HG02884 (cell line): ENCODE results near the gene BTG2.

Experiments used
- ATAC-seq: cut with Tn5 transposase; IDR thresholded peaks from one replicate; pipeline ENCODE4 v1.9.1; 2021; ENCODE audit warnings: mild to moderate bottlenecking, moderate library complexity; ENCODE audit not compliant: unreplicated experiment

Gene BTG2

DNA sequence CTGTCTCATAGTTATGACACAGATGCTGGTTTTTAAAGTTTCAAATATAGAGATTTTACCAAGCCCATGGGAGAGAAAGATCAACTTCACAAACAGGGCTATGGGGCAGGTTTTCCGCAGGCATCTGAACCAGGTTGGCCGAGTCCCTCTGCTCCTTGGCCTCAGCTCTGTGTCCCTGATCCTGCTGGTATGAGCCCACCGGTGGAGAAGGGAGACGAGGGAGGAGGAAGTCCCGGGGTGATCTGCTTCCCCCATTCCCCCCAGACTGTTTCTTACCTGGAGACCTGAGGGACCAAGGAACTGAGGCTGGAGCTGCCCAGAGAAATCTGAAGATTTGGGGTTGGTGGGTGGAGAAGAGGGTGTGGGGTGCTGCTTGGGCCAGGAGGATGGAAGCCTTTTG, 28.9 kb upstream of the BTG2 start:
- no peak for ATAC-seq

DNA sequence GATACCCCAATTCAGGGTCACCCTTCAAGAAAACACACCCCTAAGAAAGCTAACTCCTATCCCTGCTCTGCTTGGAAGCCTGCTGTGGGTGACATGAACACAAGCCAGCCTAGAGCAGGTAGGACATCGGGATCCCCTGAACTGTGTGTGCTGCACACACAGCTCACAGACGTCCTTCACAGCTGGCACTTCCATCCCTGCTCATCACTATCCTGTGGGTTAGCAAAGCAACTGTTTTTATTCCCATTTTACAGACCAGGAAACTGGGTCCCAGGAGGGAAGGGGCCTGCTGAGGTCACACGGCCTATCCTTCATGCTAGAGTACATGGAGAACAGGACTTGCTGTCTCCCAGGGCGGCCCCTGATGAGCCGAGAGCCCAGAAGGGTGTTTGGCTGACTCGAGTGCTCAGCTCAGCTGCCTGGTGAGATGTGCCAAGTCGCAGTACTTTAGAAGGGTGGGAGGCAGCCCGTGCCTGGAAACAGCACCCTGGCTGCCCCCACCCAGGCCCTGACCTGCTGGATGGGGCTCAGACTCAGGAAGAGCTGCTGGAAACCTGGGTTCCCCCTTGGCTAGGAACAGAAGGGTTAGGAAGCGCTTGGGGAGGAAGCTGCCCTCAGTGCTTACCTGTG, 28.3 kb upstream of the BTG2 start:
- ATAC-seq: no peak

DNA sequence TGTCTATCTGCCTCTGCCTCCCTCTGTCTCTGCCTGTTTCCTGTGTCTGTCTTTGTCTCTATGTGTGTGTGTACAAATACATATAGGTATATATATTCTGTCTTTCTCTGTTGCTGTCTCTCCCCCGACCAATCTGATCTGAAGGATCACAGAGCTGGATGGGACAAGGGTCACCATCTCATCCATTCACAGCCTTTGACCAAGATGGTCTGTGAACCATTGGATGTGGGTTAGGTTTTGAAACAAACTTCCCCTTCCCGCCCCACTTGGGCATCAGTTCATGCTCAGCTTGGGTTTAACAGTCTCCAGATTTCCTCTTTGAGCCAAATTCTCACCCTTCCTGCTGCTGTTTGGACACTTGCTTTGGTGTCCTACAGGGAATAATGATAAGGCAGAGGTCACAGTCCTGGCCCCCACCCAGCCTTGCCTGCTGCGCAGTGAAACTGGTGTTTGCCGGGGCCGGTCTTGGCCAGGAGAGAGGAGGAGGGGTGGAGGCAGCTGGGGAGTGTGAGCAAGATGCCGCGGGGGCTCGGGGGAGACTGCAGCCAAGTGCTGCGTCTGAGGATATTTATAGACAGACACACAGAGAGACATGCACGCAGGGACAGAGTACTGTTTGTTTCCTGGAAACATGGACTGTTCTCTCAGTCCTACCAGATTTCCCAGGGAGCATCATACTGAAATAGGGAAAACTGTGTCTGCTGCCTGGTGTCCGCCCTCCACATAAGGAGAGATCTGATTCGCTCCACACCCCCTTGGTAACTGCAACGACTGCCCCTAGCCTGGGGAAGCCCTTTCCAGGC, 27.0 kb upstream of the BTG2 start:
- ATAC-seq: no peak

DNA sequence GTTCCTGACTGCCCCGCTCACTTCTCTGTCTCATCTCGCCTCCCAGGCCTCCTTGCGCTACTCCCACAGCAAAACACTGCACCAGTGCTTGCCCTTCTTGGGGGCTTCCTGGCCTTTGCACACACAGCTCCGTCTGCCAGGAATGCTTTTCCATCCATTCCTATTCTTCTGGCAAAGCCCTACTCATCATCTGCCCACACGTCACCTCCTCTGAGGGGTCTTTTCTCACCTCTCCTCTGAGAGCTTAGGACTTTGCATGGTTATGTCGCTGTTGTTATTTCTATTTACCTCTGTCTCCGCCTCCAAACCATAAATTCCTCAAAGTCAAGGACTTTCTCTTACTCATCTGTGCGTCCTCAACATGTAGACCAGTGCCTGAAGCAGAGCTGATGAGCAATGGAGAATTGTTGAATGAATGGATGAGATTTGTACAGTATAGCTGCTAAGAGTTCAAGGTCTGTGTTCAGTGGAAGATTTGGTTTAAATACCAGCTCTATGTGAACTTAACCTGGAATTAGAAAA, 26.4 kb upstream of the BTG2 start:
- ATAC-seq: no peak

DNA sequence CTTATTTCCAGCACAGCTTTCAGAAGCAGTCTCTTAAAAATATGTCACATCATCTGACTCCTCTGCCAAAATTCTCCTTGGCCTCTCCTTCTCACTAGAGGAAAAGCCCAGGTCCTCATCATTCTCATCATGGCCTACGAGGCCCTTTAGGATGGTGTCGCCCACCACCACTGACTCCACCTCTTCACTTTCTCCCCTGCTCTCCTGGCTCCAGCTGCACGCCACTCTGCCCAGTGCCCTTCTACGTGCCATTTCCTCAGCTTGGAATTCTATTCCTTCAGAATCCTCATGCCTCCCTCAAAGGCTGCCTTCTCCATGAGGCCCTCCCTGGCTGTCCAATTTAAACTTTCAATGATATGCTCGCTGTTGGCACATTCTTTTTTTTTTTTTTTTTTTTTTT, 25.3 kb upstream of the BTG2 start:
- ATAC-seq: no peak

DNA sequence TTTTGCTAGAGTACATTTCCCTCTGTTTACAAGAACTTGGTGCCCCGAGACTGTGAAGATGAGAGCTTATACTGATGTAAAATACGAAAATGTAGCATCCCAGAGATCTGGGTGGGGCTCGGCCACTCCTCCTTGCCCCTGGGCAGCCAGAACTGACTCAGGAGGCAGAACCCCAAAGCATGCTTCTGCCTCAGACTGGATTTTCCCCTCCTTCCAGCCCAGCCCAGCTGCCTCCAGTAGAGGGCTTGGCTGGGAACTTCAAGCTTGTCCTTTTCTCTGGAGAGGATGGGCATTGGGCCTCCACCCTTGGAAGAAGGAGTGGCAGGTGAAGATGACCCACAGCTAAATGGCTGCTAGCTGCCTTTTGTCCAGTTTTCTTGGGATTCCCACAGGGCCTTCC, 24.3 kb upstream of the BTG2 start:
- ATAC-seq: no peak

DNA sequence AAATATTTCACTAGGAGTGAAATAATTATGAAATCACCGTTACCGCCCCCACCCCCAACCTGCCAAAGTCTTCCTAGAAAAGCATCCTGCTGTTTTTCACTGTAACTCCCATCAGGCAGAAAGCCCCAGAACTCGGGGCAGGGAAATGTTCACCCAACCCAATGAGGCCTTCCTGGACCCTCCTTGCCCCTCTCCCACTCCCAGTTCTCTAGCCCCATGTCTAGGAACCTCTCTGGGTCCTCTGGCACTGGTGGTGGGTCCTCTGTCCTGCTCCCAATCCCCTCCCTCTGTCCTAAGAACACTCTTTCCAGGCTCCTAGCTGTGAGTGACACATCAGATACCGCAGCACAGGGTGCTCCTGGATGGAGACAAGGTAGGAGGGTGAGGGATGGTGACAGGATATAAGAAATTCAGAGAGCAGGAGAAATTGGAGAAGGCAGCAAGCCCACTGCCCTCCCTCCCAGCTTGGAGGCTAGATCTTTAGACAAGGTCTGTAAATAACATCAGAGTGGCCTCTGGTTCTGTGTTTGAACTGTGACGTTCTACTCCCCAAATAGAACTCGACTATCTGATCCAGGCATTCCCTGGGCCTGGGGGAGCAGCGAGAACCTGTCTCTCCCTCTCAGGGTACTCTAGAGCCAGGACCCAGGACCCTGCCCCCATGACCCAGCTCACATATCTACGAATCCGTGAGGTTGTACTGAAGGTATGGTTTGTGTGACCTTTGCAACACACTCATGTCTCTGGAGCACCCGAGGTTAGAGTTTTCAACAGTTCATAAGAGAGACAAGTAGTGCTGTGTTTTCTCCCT, 23.3 kb upstream of the BTG2 start:
- no peak for ATAC-seq

DNA sequence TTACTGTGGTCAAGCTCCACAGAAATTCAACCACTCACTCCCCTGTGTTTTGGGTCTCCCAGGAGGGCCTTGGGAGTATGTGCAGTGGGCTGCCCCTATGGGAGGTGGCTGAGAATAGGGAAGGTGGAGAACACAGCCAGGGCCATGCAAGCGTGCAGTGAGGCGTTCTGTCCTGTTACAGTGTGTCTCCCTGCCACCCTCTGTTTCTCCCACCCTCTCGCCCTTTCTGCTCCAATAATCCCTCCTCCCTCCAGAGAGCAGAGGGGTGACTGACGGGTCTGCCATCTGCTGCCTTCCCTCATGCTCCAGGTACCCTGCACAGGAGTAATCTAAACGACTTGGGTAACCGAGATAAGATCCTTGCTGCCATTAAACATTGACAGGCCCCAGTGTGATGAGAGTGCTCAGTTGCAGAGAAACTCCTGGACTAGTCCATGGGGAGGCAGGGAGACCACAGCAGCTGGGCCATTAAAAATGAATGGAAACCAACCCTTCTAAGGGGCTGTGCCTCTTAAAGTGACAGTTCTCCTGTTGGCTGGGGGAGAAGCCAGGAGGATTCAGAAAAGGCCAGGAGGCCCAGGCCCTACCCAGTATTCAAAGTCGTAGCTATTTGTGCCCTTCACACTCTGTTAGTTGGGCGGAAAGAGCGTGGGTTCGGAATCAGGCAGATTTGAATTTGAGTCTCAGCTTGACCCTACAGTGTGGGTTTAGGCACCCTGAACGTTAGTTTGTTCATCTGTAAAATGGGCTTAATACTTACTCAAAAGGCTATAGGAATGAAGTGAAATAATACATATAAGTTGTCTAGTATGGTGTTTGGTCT, 22.4 kb upstream of the BTG2 start:
- ATAC-seq: no peak

DNA sequence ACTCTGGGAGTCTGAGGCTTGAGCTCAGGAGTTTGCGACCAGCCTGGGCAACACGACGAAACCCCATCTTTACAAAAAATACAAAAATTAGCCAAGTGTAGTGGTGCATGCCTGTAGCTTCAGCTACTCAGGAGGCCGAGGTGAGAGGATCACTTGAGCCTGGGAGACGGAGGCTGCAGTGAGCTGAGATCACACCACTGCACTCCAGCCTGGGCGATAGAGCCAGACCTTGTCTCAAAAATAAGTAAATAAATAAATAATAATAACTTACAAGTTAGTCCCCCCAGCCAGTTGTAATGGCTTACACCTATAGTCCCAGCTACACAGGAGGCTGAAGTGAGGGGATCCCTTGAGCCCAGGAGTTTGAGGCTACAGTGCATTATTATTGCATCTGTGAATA, 21.7 kb upstream of the BTG2 start:
- ATAC-seq: no peak

DNA sequence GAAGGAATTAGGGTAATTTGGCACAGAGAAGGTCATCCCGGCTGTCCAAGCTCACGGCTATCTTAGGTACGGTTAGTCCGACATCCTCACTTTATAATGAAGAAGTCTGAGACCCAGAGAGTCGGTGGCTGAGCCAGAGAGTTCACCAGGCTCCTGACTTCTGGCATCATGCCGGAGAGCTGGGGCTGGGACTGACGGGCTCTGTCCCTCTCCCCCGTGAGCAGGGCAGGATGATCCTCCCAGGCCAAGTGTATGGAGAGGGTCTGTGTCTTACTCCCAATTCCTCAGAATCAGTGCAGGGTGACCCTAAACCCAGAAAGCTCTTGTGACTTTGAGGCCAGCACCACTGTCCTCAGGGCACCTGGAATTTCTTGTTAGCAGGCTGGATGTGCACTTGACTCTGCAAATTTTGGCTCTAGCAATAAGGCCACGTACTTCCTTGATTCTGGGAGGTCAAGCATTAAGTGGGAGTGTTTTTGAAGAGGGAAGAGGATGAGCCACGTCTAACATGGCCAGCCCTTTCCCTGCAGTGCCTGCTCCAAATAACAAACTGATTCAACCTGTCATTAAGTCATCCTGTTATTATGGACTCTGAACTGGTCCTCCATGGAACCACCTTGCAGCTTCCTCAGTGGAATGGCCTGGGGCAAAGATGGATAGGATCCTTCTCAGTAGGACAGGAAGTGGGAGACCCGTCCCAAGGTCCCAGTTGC, 20.8 kb upstream of the BTG2 start:
- ATAC-seq: no peak

DNA sequence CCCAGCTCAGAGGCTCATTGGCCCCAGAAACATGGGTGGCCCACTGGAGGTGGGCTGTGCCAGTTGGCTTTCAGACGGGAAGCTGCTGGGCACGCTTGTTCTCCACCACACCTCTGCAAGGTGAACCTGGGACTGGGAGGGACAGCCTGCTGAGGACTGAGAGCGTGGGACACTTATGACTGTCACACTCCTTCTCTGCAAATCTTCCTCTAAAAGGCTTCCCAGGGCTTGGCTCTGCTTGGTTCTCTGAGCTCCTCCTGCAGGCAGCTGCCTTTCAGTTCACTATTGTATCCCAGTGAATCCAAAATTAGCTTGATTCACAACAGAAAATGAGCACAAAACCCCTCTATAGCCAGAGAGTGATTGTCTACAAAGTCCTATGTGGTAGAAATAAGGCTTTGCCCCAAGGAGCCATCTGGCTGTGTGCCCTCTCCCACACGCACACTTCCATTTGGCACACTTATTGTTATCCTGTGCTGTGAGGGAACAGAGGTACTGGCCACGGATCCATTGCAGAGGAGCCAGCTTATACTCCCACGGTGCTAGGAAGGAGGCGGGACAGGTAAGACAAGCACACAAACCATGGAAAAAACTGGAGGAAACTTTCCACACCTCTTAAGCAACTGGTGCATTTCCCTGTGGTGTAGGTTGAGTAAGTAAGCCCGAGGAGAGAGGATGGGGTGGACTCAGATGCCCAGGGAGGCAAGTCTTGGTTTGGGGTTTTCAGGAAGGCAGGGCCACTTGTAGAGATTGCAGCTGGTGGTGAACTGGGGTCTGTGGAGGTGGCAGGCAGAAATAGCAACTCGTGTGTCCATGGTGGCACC, 18.9 kb upstream of the BTG2 start:
- no peak for ATAC-seq

DNA sequence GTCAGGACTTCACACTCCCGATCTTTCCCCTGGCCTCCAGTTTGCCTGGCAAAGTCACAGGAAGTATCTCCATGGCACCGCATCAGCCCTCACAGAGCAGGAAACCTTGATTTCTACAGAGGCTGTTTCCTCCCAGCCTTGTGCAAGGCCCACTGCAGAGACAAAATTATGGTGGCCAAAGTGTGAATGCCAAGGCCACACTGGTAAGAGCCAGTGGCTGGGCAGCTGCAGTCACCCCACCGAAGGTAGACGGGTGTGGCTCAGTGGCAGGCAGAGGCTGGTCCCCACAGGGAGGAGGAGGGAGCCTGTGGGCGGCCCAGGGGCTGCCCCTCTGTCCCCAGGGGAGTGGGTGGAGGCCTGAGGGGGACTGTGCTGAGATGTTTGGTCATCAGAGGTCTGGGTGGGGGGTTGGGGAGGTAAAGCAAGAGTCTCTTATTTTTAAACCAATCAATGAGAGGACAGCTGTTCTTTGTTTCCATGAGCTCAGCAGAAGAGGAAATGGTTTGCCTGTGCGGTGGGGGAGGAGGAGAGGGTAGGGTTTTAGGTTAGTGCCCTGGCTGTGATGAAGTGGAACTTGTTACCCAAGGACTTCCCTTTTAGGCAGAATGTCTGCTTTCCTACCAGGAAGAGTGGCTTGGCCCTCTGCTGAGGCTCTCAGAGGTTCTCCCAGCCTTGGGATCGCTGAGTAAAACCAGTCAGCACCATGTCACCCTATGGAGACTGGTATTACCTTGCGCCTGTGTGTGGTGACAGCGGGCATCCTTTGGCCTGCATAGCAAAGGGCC, 18.0 kb upstream of the BTG2 start:
- peak; percentile 29 for ATAC-seq

DNA sequence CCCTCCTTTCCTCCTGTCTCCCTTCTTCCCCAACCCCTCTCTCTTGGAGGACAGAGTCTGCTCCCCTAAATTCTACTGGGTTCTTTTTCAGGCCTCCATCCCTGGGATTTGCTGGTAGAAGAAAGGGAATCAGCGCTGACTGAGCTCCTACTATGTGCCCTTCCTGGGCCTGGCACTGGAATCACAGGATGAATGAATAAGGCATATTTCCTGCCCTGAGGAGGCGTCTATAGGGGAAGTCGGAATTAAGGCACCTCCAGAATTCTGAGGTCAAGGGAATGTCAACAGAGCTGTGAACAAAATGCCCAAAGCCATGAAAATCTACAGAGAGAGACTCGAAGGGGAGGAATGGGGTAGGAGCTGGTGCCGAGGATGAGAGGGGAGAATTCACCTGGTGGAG, 17.4 kb upstream of the BTG2 start:
- no peak for ATAC-seq

DNA sequence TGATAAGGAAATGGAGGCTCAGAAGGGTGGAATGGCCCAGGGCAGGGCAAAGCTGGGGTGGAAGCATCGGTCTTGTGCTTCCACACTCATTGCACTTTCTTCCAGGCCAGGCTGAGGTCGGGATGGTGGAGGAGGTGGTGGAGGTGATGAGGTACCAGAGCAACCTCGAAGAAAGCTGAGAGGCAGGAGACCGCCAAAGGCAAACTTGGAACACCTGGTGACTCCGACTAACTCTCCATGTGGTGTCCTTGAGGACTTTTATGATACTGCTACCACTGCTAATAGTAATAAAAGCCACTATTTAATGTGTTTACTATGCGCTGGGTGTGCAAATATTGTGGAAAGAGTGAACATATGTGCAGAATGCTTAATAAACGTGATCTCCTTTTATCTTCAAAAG, 16.9 kb upstream of the BTG2 start:
- ATAC-seq: no peak

DNA sequence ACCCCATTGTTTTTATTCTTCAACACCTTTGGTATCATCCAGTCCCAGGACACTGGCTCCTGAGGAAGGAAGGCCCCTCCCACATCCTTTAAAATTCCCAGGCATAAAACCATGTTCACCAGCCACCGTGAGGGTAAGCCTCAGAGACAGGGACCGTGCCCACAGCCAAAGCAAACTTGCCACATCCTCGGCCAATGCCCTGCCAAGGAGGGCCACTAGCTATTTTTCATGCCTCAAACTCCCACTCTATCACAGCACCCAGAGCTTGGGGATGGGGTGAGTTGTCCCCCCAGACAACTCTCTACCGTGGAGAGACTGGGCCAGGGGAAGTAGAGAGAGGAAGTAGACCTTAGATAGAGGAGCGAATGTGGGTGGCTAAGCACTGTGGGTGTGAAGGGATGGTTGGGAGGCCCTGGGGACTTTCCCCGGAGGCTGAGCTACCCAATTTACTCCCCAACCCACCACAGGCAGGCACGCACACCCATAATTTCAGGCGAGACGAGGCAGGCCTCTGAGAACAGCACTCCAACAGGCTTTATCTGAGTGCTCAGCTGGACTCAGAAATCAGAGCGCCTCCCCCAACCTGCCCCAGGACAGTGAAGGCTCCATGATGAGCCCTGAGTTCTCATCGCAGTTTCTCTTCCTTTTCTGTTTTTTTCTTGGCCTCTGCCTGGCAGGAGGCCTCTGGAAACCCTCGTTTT, 15.9 kb upstream of the BTG2 start:
- peak; percentile 66 for ATAC-seq

DNA sequence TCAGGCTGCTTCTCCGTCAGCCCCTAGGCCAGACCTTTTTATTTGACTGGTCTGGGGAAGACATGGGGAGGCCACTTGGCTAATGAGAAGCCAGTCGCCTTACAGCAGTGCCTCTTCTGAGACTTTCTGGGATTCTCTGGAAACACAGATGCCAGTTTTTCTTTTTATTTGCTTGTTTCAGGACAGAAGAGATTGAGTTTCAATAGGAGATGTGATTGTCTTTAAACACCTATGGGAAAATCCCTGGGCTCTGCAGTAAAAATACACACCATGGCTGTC, 15.4 kb upstream of the BTG2 start:
- no peak for ATAC-seq

DNA sequence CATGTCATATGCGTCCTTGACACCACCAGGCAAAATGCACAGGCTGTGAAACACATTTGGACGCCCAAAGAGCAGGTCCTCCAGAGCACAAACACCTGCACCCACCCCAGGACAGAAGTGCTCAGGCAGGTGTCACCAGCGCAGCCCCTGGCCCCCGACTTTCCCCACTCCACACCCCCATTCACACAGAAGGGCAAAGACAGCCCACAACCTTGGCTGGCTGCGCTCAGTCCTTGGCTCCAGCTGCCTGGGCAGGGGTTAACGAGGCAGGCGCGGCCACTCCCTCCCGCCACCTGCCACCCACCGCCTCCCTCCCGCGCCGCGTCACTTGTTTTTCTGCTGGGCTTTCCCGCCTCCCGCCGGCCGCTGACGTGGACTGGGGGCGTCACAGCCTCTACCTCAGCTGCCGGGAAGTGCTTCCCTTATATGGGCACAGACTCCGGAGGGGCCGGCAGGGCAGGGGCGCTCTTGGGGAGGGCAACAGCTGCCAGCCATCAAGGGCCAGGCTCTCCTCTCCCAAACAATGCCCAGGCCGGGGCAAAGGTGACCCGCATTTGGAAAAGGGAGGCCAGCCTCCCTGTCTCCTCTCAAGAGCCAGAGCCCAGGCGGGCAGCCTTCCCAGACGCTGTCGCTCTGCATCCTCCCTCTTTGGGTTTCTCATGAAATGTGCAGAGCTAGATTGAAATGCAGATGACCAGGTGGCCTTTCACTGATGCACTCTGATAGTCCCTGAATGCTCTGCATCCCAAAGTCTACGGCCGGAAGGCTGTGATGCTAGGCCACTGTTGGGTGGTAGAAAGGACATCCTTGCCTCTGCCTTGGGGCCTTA, 14.8 kb upstream of the BTG2 start:
- peak; percentile 36 for ATAC-seq
